Small intestine (tissue), 7 donors: ENCODE measurements around the gene LTF. TPM values are rescaled to one million over a fixed set of nuclear protein-coding genes. Genes with fewer than 3 reads are reported as not detected.
"Not testable (repeated sequence)": the region's sequence is repeated elsewhere in the genome, so short reads cannot be mapped to it uniquely, and the experiment has no call there.

Experiments used
- DNase-seq, 2 donors: peaks; one replicate each; pipeline versions ENCODE4 v3.0.0 to v3.0.0-alpha.2; 2013
- FAIRE-seq: peaks from 2 replicates; lab custom pipeline; 2012; peaks lifted over from hg19 to GRCh38; lab: Jason Lieb, UNC
- H3K27ac ChIP-seq, 3 donors: one replicate each; pipeline ENCODE4 v1.5.1; 2013; ENCODE audit warnings: low read length in 2 of 3, mild to moderate bottlenecking in 2 of 3, control low read depth in 1 of 3, inconsistent platforms in 1 of 3, low read depth in 1 of 3, moderate library complexity in 1 of 3
- H3K27me3 ChIP-seq, 3 donors: one replicate each; pipeline ENCODE4 v1.6.1; 2013; ENCODE audit warnings: low read length in 3 of 3, inconsistent platforms in 1 of 3; ENCODE audit not compliant: control insufficient read depth in 3 of 3, insufficient read depth in 3 of 3
- H3K36me3 ChIP-seq, 3 donors: one replicate each; pipeline ENCODE4 v1.6.1; 2013; ENCODE audit warnings: low read length in 3 of 3, inconsistent platforms in 1 of 3, low read depth in 1 of 3, mild to moderate bottlenecking in 1 of 3, moderate library complexity in 1 of 3; ENCODE audit not compliant: control insufficient read depth in 3 of 3, insufficient read depth in 2 of 3
- H3K4me1 ChIP-seq, 3 donors: one replicate each; pipeline ENCODE4 v1.6.1; 2013; ENCODE audit warnings: low read length in 2 of 3, inconsistent platforms in 1 of 3, low read depth in 1 of 3, mild to moderate bottlenecking in 1 of 3, moderate library complexity in 1 of 3; ENCODE audit not compliant: control insufficient read depth in 3 of 3, insufficient read depth in 2 of 3
- H3K4me3 ChIP-seq, 3 donors: one replicate each; pipeline ENCODE4 v1.5.1; 2013; ENCODE audit warnings: low read length in 3 of 3, control low read depth in 1 of 3, inconsistent platforms in 1 of 3, low read depth in 1 of 3, mild to moderate bottlenecking in 1 of 3, moderate library complexity in 1 of 3
- H3K9me3 ChIP-seq, 2 donors: one replicate each; pipeline ENCODE4 v1.6.1; 2013; ENCODE audit warnings: low read depth in 1 of 2, low read length in 1 of 2; ENCODE audit not compliant: control insufficient read depth in 2 of 2, insufficient read depth in 1 of 2
- WGBS, 3 donors: extraction: QIAGEN DNeasy Blood & Tissue Kit; methylation state at CpG; one replicate each; pipeline ENCODE4 v1.1.7; 2013; 5-methylcytosine and 5-hydroxymethylcytosine counted together
- polyA plus RNA-seq, 4 donors: library from polyadenylated mRNA; stranded (reverse) in 3 of 4; unstranded in 1 of 4; fragments of 200-250 nt in 3 of 4; fragments of 120-200 nt in 1 of 4; gene quantifications; one replicate each; pipeline versions ENCODE4 v1.2.1 to v1.2.3, GENCODE V29; 2013
- donor health status: healthy with polysubstance abuse.
- donor health status: control.
- donor health status: control.
- donor health status: Bipolar disorder and iron deficiency.
- donor health status: healthy.

The LTF gene
- polyA plus RNA-seq, 4 donors = 0.22 to 6.0 (median 1.5) TPM

DNA sequence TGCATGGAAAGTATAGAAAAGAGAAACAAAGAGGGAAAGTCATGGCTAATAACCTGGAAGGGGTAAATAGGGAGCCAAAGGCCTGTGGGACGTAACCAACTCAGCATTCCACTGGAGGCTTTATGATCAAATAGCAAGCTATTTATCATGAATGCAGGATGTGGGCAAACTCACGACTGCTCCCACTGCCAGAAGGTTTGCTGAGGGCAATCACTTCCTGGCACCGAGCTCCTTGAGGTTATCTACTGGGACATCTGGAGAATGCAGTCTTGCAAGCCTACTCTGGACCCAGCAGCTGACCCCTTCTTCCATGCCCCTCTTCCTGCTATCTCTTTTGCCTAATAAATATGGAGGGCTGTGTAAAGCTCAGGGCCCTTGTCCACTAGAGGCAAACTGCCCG, 38.2 kb downstream of the LTF start:
- DNase-seq, FAIRE-seq, H3K36me3 ChIP-seq, H3K4me3 ChIP-seq, H3K9me3 ChIP-seq, H3K27me3 ChIP-seq, H3K27ac ChIP-seq: not testable (repeated sequence)
- peaks cover 0 to 29% (median 3%) of the 10 kb centered on the region in 3 donors for H3K4me1 ChIP-seq
- WGBS, 3 donors = 35 to 57% (median 42%) methylated on average over 4 of the region's 4 CpGs

DNA sequence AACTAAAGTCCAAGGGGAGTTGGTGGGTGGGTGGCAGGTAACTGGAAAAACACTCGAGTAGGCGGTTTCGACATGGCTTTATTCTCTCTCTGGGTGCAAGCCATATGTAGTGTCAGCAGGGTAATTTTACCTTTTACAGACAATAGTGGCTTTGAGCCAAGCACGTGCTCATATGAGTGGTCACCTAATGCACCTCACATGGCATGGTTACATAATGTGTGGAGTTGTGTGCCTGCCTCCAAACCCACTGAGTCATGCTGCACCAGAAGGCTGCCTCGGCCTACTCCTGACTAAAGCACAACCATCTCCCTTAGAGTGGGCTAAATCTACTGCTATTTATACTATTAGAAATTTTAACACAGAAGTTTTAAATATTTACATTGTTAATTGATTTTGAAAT, 41.1 kb downstream of the LTF start:
- FAIRE-seq = no peak
- Histone ChIP-seq H3K36me3 (no peaks in the 10 kb centered on the region), H3K4me1 (peaks cover 0 to 11% (median 1%) of the 10 kb centered on the region in 3 donors), H3K4me3 (no peak overlapping the region), H3K9me3 (peaks cover 0 to 2% of the 10 kb centered on the region in 2 donors), H3K27me3 (no peaks in the 10 kb centered on the region), H3K27ac (no peak overlapping the region)
- WGBS, 3 donors = 74 to 83% (median 83%) methylated on average over 5 of the region's 5 CpGs
- DNase-seq = no peak

DNA sequence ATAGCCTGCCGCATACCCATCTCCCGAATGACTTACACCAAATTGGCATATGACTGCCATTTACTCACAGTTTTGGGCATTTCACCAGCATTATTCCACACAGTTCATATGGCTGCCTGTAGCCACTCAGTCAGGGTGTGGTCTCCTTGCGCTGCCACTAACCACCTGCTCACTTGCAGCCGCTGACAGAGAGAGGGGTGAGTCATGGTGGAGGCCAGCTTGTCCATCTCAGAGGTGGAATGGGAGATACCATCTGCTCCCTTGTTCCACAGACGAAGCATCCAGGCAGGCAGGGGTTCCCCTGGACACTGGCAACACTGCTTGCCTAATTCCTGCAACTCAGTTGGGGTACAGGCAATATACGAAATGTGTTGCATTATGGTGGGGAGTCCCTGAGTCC, 42.1 kb downstream of the LTF start:
- Histone ChIP-seq H3K27ac (no peak overlapping the region), H3K27me3 (no peaks in the 10 kb centered on the region), H3K36me3 (no peaks in the 10 kb centered on the region), H3K9me3 (peaks cover 0 to 2% of the 10 kb centered on the region in 2 donors), H3K4me1 (peaks cover 0 to under 1% (median 0%) of the 10 kb centered on the region in 3 donors), H3K4me3 (no peak overlapping the region)
- 53 to 78% (median 63%) methylated on average over 6 of the region's 6 CpGs for WGBS, 3 donors
- FAIRE-seq = no peak
- DNase-seq = peak; percentile 33 to 70

DNA sequence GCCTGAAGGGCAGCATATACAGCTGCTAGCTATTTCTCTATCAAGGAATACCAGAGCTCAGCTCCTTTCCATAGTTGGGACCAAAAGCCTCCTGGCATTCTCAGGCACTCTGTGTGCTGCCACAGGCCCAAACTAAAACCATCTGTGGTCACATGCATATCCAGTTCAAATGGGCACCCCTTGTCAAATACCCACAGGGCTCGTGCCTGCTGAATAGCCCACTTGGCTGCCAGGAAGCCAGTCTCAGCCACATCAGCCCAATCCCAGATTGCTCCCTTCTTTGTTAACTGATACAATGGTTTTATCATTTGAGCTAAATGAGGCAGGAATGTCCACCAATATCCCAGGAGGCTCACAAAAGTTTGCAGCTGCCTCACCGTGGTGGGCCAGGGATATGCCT, 43.8 kb downstream of the LTF start:
- no peak for FAIRE-seq

DNA sequence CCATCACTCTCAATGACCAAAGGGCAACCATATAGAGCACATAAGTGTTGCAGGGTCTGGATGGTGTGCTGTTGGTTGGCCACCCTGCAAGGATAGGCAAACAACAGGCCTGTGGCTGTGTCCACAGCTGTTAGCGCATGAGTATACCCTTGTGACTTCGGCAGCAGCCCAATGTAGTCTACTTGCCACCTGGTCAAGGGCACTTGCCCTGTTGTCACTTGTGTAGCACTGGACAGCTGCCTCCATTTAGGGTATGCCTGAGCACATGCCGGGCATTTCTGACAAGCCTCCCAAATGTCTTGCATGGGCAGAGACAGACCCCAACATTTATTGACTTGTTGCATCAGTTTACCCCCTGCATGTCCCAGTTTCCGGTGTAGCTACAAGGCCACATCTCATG, 44.9 kb downstream of the LTF start:
- Histone ChIP-seq H3K27ac (no peak overlapping the region), H3K4me3 (no peak overlapping the region), H3K27me3 (no peaks in the 10 kb centered on the region), H3K4me1 (peaks cover 2 to 21% (median 5%) of the 10 kb centered on the region in 3 donors), H3K36me3 (no peaks in the 10 kb centered on the region), H3K9me3 (peaks cover 0 to 2% of the 10 kb centered on the region in 2 donors)
- FAIRE-seq = no peak
- no peak for DNase-seq
- 97 to 100% (median 97%) methylated on average over 4 of the region's 4 CpGs for WGBS, 3 donors

More for the DNA sequence above, 43.8 kb downstream of the LTF start:
- no peak for DNase-seq
- peaks cover 0 to 2% of the 10 kb centered on the region in 2 donors for H3K9me3 ChIP-seq
- no peak overlapping the region for H3K27ac ChIP-seq
- H3K36me3 ChIP-seq = no peaks in the 10 kb centered on the region
- no peak overlapping the region for H3K4me3 ChIP-seq
- WGBS, 3 donors = 93 to 98% (median 94%) methylated on average over 2 of the region's 2 CpGs
- no peaks in the 10 kb centered on the region for H3K27me3 ChIP-seq
- H3K4me1 ChIP-seq = peaks cover 2 to 10% (median 3%) of the 10 kb centered on the region in 3 donors

DNA sequence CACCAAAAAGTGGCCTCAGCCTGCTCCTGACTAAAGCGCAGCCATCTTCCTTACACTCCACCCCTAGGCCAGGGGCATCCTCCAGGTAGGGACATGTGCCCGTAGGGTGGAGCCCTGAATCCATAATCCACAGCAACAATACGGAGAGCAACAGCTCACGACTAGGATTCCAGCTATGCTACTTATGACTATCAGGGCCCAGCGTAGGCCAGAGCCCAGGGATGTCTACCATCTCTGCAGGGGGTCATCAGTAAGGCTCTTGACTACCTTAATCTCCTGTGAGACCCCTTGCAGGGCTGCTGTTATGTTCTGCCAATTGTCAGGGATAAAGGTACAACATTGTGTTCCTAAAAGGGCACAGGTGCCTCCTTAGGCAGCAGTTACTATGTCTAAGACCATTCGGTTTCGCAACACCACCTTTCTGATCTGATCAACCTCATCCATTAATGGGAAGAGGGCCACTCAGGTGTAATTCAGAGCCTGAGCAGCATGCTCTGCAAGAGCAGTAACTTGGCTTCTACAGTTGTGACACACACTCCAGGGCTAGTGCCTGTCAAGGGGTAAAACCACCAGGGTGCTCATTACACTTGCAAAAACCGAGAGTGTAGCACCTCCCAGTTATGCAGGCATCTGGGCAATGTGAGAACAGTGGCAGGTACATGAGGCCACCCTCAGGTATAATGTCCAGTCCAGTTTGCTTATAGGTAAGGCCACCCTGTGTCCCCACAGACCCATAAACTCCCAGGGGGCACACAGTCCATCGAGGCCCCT, 46.7 kb downstream of the LTF start:
- Histone ChIP-seq H3K27me3 (no peaks in the 10 kb centered on the region), H3K9me3 (peaks cover 0 to 2% of the 10 kb centered on the region in 2 donors), H3K4me3 (no peak overlapping the region), H3K36me3 (no peaks in the 10 kb centered on the region), H3K27ac (no peak overlapping the region), H3K4me1 (peaks cover 2 to 21% (median 5%) of the 10 kb centered on the region in 3 donors)
- FAIRE-seq = no peak
- no peak for DNase-seq
- 83 to 85% (median 83%) methylated on average over 9 of the region's 9 CpGs for WGBS, 3 donors

DNA sequence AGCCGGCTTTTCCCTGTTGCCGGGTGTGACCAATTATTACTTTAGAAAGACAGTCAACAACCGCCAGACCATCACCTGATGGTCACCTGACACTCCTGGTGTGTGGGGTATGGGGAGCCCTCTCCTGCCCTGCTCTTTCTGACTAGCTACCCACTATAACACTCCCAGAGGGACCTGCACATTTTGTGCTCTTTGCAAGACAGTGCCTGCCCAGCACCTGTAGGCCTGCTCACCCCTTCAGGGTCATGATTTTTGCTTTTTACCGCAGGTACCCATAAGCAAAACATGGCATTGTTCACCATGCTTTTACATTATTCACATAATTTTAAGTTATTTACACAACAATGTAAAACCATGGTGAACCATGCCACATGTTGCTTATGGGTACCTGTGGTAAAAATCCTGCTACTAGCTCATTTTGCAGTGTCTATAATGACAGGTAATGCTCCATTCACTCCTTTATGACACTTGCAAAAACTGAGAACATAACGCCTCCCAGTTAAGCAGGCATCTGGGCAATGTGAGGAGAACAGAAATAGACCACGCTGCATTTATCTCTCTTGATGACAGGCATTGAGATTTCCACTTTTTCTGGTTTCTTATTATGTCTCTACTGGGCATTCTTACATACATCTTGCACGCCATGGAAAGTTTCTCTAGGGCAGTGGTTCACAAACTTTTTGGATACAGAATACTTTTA, 47.7 kb downstream of the LTF start:
- H3K9me3 ChIP-seq = peaks cover 0 to 2% of the 10 kb centered on the region in 2 donors
- no peak overlapping the region for H3K4me3 ChIP-seq
- H3K4me1 ChIP-seq = peaks cover 2 to 21% (median 7%) of the 10 kb centered on the region in 3 donors
- DNase-seq (peak in 1 of 2 donors; percentile 59), FAIRE-seq (no peak)
- no peaks in the 10 kb centered on the region for H3K36me3 ChIP-seq
- no peaks in the 10 kb centered on the region for H3K27me3 ChIP-seq
- 55 to 74% (median 64%) methylated on average over 7 of the region's 7 CpGs for WGBS, 3 donors
- peak overlapping the region in 2 of 3 donors; percentile 32 to 58 for H3K27ac ChIP-seq

DNA sequence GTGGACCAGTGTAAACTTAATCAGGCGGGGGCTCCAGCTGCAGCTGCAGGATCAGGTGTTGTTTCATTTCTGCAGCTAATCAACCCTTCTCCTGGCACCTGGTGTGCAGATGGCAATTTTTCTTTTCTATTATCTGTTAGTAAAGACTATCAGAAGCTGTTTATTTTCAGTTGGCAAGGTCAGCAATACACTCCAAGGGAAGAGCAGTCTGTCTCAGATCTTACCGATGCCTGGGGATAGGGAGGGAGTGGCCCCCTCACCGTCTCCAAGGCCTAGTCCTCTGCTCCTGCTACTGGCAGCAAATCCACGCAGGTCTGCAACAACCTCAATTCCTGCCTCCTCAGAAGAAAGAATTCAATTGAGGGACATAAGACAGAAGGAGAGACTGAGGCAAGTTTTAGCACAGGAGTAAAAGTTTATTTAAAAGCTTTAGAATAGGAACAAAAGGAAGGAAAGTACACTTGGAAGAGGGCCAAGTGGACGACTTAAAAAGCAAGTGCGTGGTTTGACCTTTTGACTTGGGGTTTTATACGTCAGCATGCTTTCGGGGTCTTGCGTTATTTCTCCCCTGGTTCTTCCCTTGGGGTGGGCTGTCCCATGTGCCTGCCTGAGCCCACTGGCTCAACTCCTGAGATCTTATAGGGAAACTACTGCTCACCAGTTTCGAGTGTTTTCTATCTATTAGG, 48.4 kb downstream of the LTF start:
- Histone ChIP-seq H3K27me3 (no peaks in the 10 kb centered on the region), H3K27ac (peak overlapping the region in 2 of 3 donors; percentile 32 to 58), H3K9me3 (peaks cover 0 to 2% of the 10 kb centered on the region in 2 donors), H3K4me1 (peaks cover 2 to 21% (median 7%) of the 10 kb centered on the region in 3 donors), H3K4me3 (no peak overlapping the region), H3K36me3 (no peaks in the 10 kb centered on the region)
- WGBS, 3 donors = 7 to 32% (median 14%) methylated on average over 10 of the region's 10 CpGs
- DNase-seq = peak; percentile 50 to 64
- FAIRE-seq = no peak
